Measurements from ENCODE around the gene CDH22. TPM values are rescaled to one million over a fixed set of nuclear protein-coding genes. Genes with fewer than 3 reads are reported as not detected.

CDH22 gene
- total RNA-seq, 1 donor from 2014 or later, result 0.09 TPM

GRCh38 chr20:46272389-46273047, 35.8 kb downstream of the CDH22 start:
- CTCF ChIA-PET, result no interaction called here
- intact Hi-C loops (cut with micrococcal nuclease), result no loop called here
- Mint-ChIP-seq H3K27me3 (peaks cover 67% of the 10 kb centered on the region), H3K9me3 (peaks cover 6% of the 10 kb centered on the region), H3K4me3 (no peak overlapping the region), H3K4me1 (no peaks in the 10 kb centered on the region), H3K27ac (no peak overlapping the region), H3K36me3 (ENCODE audit: low read depth) (no peaks in the 10 kb centered on the region)
- DNase-seq (no peak), ATAC-seq (ENCODE audit: low read depth) (no peak)
- TF ChIP-seq, protein P1, sequence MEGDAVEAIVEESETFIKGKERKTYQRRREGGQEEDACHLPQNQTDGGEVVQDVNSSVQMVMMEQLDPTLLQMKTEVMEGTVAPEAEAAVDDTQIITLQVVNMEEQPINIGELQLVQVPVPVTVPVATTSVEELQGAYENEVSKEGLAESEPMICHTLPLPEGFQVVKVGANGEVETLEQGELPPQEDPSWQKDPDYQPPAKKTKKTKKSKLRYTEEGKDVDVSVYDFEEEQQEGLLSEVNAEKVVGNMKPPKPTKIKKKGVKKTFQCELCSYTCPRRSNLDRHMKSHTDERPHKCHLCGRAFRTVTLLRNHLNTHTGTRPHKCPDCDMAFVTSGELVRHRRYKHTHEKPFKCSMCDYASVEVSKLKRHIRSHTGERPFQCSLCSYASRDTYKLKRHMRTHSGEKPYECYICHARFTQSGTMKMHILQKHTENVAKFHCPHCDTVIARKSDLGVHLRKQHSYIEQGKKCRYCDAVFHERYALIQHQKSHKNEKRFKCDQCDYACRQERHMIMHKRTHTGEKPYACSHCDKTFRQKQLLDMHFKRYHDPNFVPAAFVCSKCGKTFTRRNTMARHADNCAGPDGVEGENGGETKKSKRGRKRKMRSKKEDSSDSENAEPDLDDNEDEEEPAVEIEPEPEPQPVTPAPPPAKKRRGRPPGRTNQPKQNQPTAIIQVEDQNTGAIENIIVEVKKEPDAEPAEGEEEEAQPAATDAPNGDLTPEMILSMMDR (IDR thresholded peaks at IDR 0.05), result no peak
- POLR2A ChIA-PET, result no interaction called here

DNA sequence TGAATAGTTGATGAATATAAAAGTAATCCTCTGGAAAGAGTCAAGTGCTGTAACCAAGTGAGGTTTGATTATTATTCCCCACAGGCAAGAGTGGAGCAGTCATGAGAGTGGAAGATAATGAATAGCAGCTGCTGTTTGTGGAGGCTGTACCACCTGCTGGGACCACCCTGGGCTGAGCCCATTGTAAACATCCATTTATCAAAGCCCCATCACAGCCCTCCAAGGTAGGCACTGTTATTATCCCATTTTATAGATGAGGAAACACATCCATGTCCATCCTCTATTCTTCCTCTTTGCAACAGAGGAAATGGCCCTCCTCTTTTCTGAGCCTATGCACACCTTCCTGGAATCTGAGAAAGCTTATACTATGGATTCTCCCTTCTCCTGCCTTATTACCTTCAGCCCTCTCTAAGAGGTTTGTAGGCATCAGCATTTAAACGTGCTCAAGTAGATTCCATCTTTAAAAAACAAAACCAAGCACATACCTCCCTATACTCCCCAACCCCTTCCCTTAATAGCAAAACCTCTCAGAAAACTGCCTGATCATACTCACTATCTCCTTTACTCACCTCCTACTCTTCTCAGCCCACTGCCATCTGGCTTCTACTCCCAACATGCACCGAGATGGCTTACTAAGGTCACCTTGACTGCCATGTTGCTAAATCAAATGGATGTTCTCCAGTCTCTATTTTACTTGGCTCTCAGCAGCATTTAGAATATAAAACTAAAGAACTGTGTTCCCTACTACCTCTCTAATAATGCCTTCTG, 37.1 kb downstream of the CDH22 start:
- H3K4me1 Mint-ChIP-seq, result no peaks in the 10 kb centered on the region
- no peak for ATAC-seq (ENCODE audit: low read depth)
- H3K4me3 Mint-ChIP-seq, result no peak overlapping the region
- no peak overlapping the region for H3K27ac Mint-ChIP-seq
- peaks cover 65% of the 10 kb centered on the region for H3K27me3 Mint-ChIP-seq
- peaks cover 6% of the 10 kb centered on the region for H3K9me3 Mint-ChIP-seq
- intact Hi-C loops (cut with micrococcal nuclease), result no loop called here
- DNase-seq, result no peak
- no peaks in the 10 kb centered on the region for H3K36me3 Mint-ChIP-seq (ENCODE audit: low read depth)
- POLR2A ChIA-PET, result no interaction called here
- TF ChIP-seq, protein P1 (IDR thresholded peaks at IDR 0.05), result no peak
- CTCF ChIA-PET, result interaction anchor here (0.6 kb wide), 1 partner anchor 97 kb away, joined by 3 read pairs; no protein-coding TSS in a partner anchor

DNA sequence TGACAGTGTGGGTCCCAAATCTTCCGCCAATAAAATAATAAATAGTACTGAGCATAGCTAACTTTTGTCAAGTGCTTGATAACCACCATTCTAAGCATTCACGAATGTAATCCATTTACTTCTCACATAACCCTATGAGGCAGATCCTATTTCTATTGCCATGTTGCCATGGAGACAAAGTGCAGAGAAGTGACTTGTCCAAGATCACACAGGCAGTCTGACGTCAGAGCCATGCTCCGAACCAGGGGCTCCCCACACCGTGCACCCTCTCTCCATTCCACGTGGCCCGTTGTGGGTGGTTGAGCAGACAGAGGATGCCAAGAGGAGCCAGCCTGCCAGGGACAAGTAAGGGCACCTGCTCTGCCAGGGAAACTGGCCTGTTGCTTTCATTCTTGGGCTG, 38.9 kb downstream of the CDH22 start:
- H3K27me3 Mint-ChIP-seq, result peaks cover 60% of the 10 kb centered on the region

DNA sequence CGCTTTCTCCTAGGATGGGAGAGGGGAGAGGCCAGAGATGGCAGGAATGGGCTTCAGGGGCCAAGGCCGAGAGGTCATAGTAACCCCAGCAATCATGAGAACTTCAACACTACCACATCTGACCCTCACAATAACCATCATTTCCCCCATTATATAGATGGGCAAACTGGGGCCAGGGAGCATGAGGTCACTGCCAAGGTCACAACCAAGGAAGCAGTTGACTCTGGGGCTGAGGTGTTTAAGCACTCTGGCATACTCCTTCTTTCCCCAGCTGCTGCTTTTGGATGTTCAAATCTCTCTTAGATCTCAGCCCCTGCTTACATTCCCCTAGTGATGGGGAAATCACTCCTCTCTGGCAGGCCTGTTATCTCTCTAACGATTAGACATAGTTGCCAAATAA, 39.6 kb downstream of the CDH22 start:
- Mint-ChIP-seq H3K4me3 (no peak overlapping the region), H3K4me1 (no peaks in the 10 kb centered on the region), H3K36me3 (ENCODE audit: low read depth) (no peaks in the 10 kb centered on the region), H3K27me3 (peaks cover 64% of the 10 kb centered on the region), H3K9me3 (peaks cover 10% of the 10 kb centered on the region), H3K27ac (no peak overlapping the region)
- TF ChIP-seq, protein P1 (IDR thresholded peaks at IDR 0.05), result no peak
- ATAC-seq (ENCODE audit: low read depth), result no peak
- intact Hi-C loops (cut with micrococcal nuclease), result no loop called here
- DNase-seq, result no peak
- ChIA-PET CTCF (no interaction called here), POLR2A (no interaction called here)

More for the DNA sequence above, 38.9 kb downstream of the CDH22 start:
- no peak for DNase-seq
- ChIA-PET CTCF (no interaction called here), POLR2A (no interaction called here)
- no peak for ATAC-seq (ENCODE audit: low read depth)
- H3K27ac Mint-ChIP-seq, result no peak overlapping the region
- intact Hi-C loops (cut with micrococcal nuclease), result no loop called here
- no peaks in the 10 kb centered on the region for H3K4me1 Mint-ChIP-seq
- H3K9me3 Mint-ChIP-seq, result peaks cover 10% of the 10 kb centered on the region
- no peaks in the 10 kb centered on the region for H3K36me3 Mint-ChIP-seq (ENCODE audit: low read depth)
- no peak overlapping the region for H3K4me3 Mint-ChIP-seq
- TF ChIP-seq, protein P1 (IDR thresholded peaks at IDR 0.05), result no peak

DNA sequence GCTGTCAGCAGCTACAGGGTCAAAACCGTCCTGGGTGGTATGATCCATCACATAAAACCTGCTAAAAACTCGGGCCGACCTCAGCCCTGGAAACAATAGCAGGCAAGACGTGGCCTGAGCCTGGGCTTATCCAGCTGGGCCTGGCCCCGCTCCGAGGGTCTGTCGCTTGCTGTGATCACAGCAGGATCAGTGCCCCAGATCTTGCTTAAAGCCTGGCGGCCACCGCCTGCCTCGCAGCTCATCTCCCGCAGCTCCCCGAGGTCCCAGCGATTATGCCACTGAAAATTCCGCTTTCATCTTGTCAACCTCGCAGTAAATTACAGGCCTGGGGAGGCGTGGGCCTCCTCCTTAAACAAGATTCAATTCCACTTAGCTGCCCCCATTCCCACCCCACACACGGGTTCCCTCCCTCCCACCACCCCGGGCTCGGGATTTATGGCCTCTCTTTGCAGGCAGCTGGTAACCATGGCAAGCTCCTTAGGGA, 40.1 kb downstream of the CDH22 start:
- no peak for ATAC-seq (ENCODE audit: low read depth)
- Mint-ChIP-seq H3K27ac (no peak overlapping the region), H3K4me3 (no peak overlapping the region), H3K4me1 (no peaks in the 10 kb centered on the region), H3K27me3 (peaks cover 63% of the 10 kb centered on the region), H3K9me3 (peaks cover 10% of the 10 kb centered on the region), H3K36me3 (ENCODE audit: low read depth) (no peaks in the 10 kb centered on the region)
- intact Hi-C loops (cut with micrococcal nuclease), result no loop called here
- ChIA-PET POLR2A (no interaction called here), CTCF (no interaction called here)
- TF ChIP-seq, protein P1 (IDR thresholded peaks at IDR 0.05), result no peak
- no peak for DNase-seq
